NCI-H1048 (cell line): ENCODE measurements around the gene TTLL11.
"Not testable (repeated sequence)": the region's sequence is repeated elsewhere in the genome, so short reads cannot be mapped to it uniquely, and the experiment has no call there.

Source experiments
- DNase-seq: peaks from one replicate; lab custom pipeline; 2025; lab: John Stamatoyannopoulos, UW

Gene TTLL11

GRCh38 chr9:121901616-121902015 is 191.5 kb downstream of the TTLL11 start:
- DNase-seq = no peak

- no peak for DNase-seq
Measured at GRCh38 chr9:121900163-121900562, 192.9 kb downstream of the TTLL11 start.

- no peak for DNase-seq
Measured at GRCh38 chr9:121898856-121899255, 194.3 kb downstream of the TTLL11 start.

- no peak for DNase-seq
Measured at GRCh38 chr9:121897140-121897539, 196.0 kb downstream of the TTLL11 start.

GRCh38 chr9:121896545-121896943 is 196.6 kb downstream of the TTLL11 start:
- no peak for DNase-seq

DNA sequence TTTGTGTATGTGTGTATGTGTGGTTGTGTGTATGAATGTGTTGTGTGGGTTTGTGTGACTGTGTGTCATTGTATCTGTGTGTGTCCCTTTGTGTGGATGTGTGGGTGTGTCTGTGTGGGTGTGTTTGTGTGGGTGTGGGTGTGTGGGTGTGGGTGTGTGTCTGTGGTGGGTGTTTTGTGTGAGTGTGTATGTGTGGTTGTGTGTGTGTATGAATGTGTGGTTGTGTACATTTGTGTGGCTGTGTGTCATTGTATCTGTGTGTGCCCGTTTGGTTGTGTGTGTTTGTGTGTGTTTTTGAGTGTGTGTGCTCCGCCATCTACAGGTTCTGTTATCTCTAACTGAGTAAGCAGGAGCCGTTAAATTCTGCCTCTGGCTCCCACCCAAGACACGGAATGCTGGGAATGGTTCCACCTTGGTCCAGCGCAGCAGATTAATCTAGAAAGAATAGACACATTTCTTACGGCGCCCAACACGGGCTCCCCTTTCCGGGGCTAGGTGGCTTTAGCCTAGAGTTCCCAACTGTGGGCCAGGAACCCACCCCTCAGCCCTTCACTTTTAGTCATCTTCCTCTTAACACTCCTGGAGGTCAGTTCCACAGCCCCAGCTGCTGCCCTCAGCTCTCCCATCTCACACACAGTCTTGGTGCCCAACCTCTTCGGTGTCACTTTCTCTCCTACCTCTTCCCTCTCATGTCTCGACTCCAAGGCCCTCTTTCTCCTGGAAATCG is 197.1 kb downstream of the TTLL11 start:
- no peak for DNase-seq

GRCh38 chr9:121895358-121895757 is 197.8 kb downstream of the TTLL11 start:
- DNase-seq = no peak

GRCh38 chr9:121894380-121894779 is 198.7 kb downstream of the TTLL11 start:
- DNase-seq = not testable (repeated sequence)

- DNase-seq = no peak
Measured at GRCh38 chr9:121893786-121894185, 199.3 kb downstream of the TTLL11 start.

DNA sequence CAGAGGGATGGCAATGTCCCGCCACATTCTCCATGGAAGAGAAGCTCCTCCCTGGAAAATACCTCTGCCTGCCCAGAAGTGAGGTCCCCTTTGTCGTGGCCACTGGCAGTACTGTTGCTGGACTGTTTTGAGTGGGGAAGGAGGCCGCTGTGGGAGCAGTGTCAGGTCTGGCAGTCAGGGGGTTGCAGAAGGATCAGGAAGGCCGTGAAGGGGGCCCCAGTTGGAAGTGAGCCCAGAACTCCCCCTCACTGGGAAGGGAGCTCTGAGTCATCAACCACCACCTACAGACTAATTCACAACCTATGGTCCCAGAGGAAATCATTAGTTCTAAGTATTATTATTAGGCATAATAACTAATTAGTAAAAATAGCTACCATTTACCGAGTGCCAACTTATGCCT is 200.4 kb downstream of the TTLL11 start:
- DNase-seq = no peak

DNA sequence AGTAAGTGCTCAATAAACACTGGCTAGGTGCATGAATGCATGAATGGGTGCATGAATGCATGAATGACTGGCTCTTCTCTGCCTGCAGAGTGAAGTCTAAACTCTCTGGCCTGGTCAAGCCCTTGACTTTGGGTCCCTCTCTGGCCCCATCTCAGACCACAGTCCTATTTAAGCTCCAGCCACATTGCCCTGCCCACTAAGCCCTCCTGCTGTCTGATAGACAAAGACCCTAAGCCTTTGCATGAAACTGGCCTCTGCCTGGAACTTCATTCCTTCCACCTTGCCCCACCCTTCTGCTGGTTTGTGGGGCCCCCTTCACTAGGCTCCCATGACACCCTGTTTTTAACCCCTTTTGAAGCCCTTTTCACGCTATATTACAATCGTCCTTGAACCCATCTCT is 202.4 kb downstream of the TTLL11 start:
- no peak for DNase-seq

- DNase-seq = no peak
Measured at GRCh38 chr9:121889990-121890563, 203.0 kb downstream of the TTLL11 start.

- no peak for DNase-seq
Measured at GRCh38 chr9:121888438-121888775, 204.7 kb downstream of the TTLL11 start.

GRCh38 chr9:121887553-121888437 is 205.3 kb downstream of the TTLL11 start:
- DNase-seq = no peak

- no peak for DNase-seq
Measured at GRCh38 chr9:121886759-121887485, 206.2 kb downstream of the TTLL11 start.

- no peak for DNase-seq
Measured at GRCh38 chr9:121885345-121885901, 207.7 kb downstream of the TTLL11 start.

DNA sequence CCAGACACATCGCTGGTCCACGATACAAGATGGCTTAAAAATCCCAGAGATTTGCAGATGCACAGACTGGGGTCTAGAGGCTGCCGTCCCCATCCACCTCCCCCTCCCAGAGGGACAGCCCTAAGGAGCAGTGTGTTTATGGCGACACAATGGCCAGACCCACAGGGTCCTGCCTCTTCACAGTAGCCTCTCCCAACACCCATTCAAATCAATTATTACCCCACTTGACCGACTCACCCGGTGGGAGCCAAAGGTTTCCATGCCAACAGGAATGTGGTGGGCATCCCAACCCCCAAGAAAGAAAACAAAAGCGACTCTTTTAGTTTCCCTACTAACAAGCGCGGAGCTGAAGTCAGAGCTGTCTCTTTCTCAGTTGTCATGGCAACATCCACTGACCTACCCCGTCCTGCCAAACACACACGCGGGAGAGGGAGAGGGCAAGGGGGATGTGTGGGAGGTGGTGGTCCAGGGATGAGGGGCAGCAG is 209.0 kb downstream of the TTLL11 start:
- DNase-seq = no peak

DNA sequence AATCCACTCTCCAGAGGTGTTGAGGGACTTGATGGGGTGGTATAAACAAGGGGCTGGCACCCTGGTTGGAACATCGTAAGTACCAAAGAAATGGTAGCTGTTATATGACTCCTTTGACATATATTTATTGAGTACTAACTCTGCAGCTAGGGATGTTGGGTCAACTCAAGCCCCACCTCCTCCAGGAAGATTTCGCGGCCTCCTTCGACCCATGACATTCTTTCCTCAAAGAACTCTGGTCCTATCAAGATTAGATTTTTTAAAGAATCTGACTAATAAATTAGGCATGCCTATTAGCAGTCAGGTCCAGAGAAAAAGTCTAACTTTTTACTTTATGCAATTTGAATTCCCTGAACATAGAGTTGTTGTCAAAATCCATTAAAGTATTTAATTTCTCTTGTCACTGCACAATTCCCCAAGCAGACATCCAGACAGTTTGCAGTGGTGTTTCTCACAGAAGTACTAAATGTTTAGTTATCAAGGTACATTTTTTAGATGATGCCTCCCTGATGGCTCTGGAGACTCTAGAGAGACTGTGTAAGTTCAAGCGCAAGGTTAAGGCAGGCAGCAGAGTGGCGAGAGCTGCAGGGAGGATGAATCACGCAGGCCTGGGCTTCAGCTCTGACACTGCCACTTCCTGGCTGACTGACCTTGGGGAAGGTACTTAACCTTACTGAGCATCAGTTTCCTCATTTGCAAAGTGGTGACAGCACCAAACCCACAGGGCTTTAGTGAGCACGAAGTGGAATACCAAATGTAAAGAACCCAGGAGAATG is 209.6 kb downstream of the TTLL11 start:
- DNase-seq = no peak

GRCh38 chr9:121881920-121882500 is 211.1 kb downstream of the TTLL11 start:
- DNase-seq = no peak

DNA sequence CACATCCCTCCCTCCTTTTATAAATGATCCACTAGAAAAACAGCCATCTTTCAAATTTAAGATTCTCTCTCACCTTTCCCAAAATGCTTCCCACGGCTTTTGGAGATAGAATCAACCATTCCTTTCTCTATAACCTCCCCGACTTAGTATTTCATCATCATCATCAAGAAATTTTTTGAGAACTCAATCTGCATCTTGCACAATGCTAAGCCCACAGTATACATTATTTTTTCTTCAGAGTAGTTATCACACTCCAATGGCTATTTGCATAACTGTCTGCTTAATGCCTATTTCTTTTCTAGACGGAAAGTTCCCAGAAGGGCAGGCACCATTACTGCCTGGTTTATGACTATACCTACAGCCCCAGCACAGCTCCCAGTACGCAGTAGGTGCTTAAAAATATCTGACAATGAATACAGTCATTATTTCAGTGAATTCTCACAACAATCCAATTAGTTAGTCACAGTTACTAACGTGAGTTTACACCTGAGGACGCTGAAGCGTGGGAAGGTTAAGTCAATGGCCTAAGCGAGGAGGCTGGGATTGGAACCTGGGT is 212.7 kb downstream of the TTLL11 start:
- DNase-seq = no peak
